Neural progenitor cell (in vitro differentiated cells): ENCODE measurements around the gene TRAF3. TPM values are rescaled to one million over a fixed set of nuclear protein-coding genes. Genes with fewer than 3 reads are reported as not detected.

Experiments used
- DNase-seq: peaks from one replicate; pipeline ENCODE4 v3.0.0-alpha.2; 2016; ENCODE audit warnings: low spot score
- H2AFZ ChIP-seq: fragments of 200-600 bp; sonication (generic); replicated peaks from 2 replicates; pipeline ENCODE4 v1.6.1; 2016; ENCODE audit warnings: antibody characterized with exemption
- H3F3A ChIP-seq: fragments of 200-600 bp; sonication (generic); 2 replicates; pipeline ENCODE4 v1.6.1; 2016; ENCODE audit warnings: antibody characterized with exemption, low read depth
- H3K27ac ChIP-seq: fragments of 200-600 bp; sonication (generic); 2 replicates; pipeline ENCODE4 v1.5.1; 2016; ENCODE audit warnings: mild to moderate bottlenecking
- H3K27me3 ChIP-seq: fragments of 200-600 bp; sonication (generic); 2 replicates; pipeline ENCODE4 v1.6.1; 2016; ENCODE audit warnings: mild to moderate bottlenecking, moderate library complexity
- H3K36me3 ChIP-seq: fragments of 200-600 bp; sonication (generic); 2 replicates; pipeline ENCODE4 v1.5.1; 2016
- H3K4me1 ChIP-seq: fragments of 200-600 bp; sonication (generic); 2 replicates; pipeline ENCODE4 v1.6.1; 2016; ENCODE audit warnings: mixed run types
- H3K4me2 ChIP-seq: fragments of 200-600 bp; sonication (generic); 2 replicates; pipeline ENCODE4 v1.6.1; 2016
- H3K4me3 ChIP-seq: fragments of 200-600 bp; sonication (generic); 2 replicates; pipeline ENCODE4 v1.5.1; 2016
- H3K79me2 ChIP-seq: fragments of 200-600 bp; sonication (generic); 2 replicates; pipeline ENCODE4 v1.6.1; 2016; ENCODE audit warnings: low read depth
- H3K9ac ChIP-seq: fragments of 200-600 bp; sonication (generic); 2 replicates; pipeline ENCODE4 v1.6.1; 2016
- H3K9me3 ChIP-seq: fragments of 200-600 bp; sonication (generic); 2 replicates; pipeline ENCODE4 v1.5.1; 2016; ENCODE audit warnings: low read depth
- H4K20me1 ChIP-seq: fragments of 200-600 bp; sonication (generic); 2 replicates; pipeline ENCODE4 v1.6.1; 2016; ENCODE audit warnings: low read depth
- H3K27ac Mint-ChIP-seq: 3 replicates; pipeline ENCODE4 v1.8.0; 2021; ENCODE audit warnings: mixed read lengths
- H3K27me3 Mint-ChIP-seq: 2 replicates; pipeline ENCODE4 v1.8.0; 2022; ENCODE audit warnings: low read depth, mild to moderate bottlenecking, inconsistent platforms, moderate library complexity, mixed read lengths; ENCODE audit not compliant: insufficient read depth
- H3K36me3 Mint-ChIP-seq: 3 replicates; pipeline ENCODE4 v1.8.0; 2021; ENCODE audit warnings: mixed read lengths
- H3K4me1 Mint-ChIP-seq: 3 replicates; pipeline ENCODE4 v1.8.0; 2021; ENCODE audit warnings: mixed read lengths
- H3K4me3 Mint-ChIP-seq: 3 replicates; pipeline ENCODE4 v1.8.0; 2021; ENCODE audit warnings: mild to moderate bottlenecking, moderate library complexity, mixed read lengths
- H3K9me3 Mint-ChIP-seq: 3 replicates; pipeline ENCODE4 v1.8.0; 2020; ENCODE audit warnings: mixed read lengths
- CTCF ChIP-seq: fragments of 200-600 bp; sonication (generic); IDR thresholded peaks from 2 replicates; pipeline ENCODE4 v1.5.1; 2017; ENCODE audit warnings: antibody characterized with exemption, mild to moderate bottlenecking
- EZH2 ChIP-seq: fragments of 200-600 bp; sonication (generic); IDR thresholded peaks from 2 replicates; pipeline ENCODE4 v1.6.1; 2017; ENCODE audit warnings: antibody characterized with exemption, mild to moderate bottlenecking, moderate library complexity
- EZH2phosphoT487 ChIP-seq: fragments of 200-600 bp; sonication (generic); IDR thresholded peaks from 2 replicates; pipeline ENCODE4 v1.6.1; 2017; ENCODE audit warnings: antibody characterized with exemption
- total RNA-seq: library from RNA; depleted of rRNA; stranded (reverse); fragments of >200 nt; gene quantifications from 2 replicates; pipeline ENCODE4 v1.2.3, GENCODE V29; 2015; ENCODE audit warnings: low replicate concordance

TRAF3 gene
- total RNA-seq, 1 donor from 2014 or later: 18.1 TPM

- Histone ChIP-seq H3F3A (peaks cover under 1% of the 10 kb centered on the region), H2AFZ (peak overlapping the region; percentile 47), H3K79me2 (no peaks in the 10 kb centered on the region), H3K4me1 (peaks cover 7% of the 10 kb centered on the region), H3K9ac (no peak overlapping the region), H4K20me1 (no peaks in the 10 kb centered on the region), H3K27ac (no peak overlapping the region), H3K36me3 (no peaks in the 10 kb centered on the region), H3K27me3 (no peaks in the 10 kb centered on the region), H3K4me2 (no peak overlapping the region), H3K4me3 (no peak overlapping the region), H3K9me3 (no peaks in the 10 kb centered on the region)
- TF ChIP-seq CTCF (no peak), EZH2 (no peak), EZH2phosphoT487 (no peak)
- Mint-ChIP-seq H3K27ac (peak overlapping the region; percentile 62), H3K4me3 (no peak overlapping the region), H3K36me3 (no peaks in the 10 kb centered on the region), H3K27me3 (peaks cover 3% of the 10 kb centered on the region), H3K4me1 (peaks cover 21% of the 10 kb centered on the region), H3K9me3 (no peaks in the 10 kb centered on the region)
- DNase-seq: no peak
These were observed 6.8 kb upstream of the TRAF3 start for GRCh38 chr14:102770147-102771123.

- TF ChIP-seq EZH2phosphoT487 (no peak), EZH2 (no peak), CTCF (no peak)
- Mint-ChIP-seq H3K4me1 (peaks cover 21% of the 10 kb centered on the region), H3K27ac (no peak overlapping the region), H3K27me3 (peaks cover 3% of the 10 kb centered on the region), H3K9me3 (no peaks in the 10 kb centered on the region), H3K4me3 (no peak overlapping the region), H3K36me3 (no peaks in the 10 kb centered on the region)
- no peak for DNase-seq
- Histone ChIP-seq H3K4me2 (no peak overlapping the region), H3F3A (peaks cover 7% of the 10 kb centered on the region), H3K9me3 (no peaks in the 10 kb centered on the region), H2AFZ (no peak overlapping the region), H4K20me1 (no peaks in the 10 kb centered on the region), H3K4me1 (peaks cover 7% of the 10 kb centered on the region), H3K27me3 (no peaks in the 10 kb centered on the region), H3K27ac (no peak overlapping the region), H3K79me2 (no peaks in the 10 kb centered on the region), H3K9ac (no peak overlapping the region), H3K4me3 (no peak overlapping the region), H3K36me3 (no peaks in the 10 kb centered on the region)
These were observed 6.1 kb upstream of the TRAF3 start for GRCh38 chr14:102771144-102771543.

- H3K4me3 ChIP-seq: no peak overlapping the region
- no peaks in the 10 kb centered on the region for H3K9me3 Mint-ChIP-seq
- H3K27ac ChIP-seq: no peak overlapping the region
- no peak overlapping the region for H3K9ac ChIP-seq
- H3K4me1 Mint-ChIP-seq: peaks cover 21% of the 10 kb centered on the region
- no peaks in the 10 kb centered on the region for H3K36me3 ChIP-seq
- H3K36me3 Mint-ChIP-seq: no peaks in the 10 kb centered on the region
- no peaks in the 10 kb centered on the region for H4K20me1 ChIP-seq
- DNase-seq: peak; percentile 45
- H3K4me2 ChIP-seq: no peak overlapping the region
- no peaks in the 10 kb centered on the region for H3K79me2 ChIP-seq
- TF ChIP-seq EZH2phosphoT487 (no peak), CTCF (peak; percentile 40), EZH2 (no peak)
- H3K4me3 Mint-ChIP-seq: no peak overlapping the region
- no peak overlapping the region for H2AFZ ChIP-seq
- H3K27me3 Mint-ChIP-seq: peaks cover 2% of the 10 kb centered on the region
- peaks cover 15% of the 10 kb centered on the region for H3F3A ChIP-seq
- H3K4me1 ChIP-seq: peaks cover 7% of the 10 kb centered on the region
- peaks cover 2% of the 10 kb centered on the region for H3K27me3 ChIP-seq
- no peaks in the 10 kb centered on the region for H3K9me3 ChIP-seq
- peak overlapping the region; percentile 31 for H3K27ac Mint-ChIP-seq
These were observed 4.3 kb upstream of the TRAF3 start for GRCh38 chr14:102772781-102773570.
